ENCODE measurements around the gene SMYD5. TPM values are rescaled to one million over a fixed set of nuclear protein-coding genes. Genes with fewer than 3 reads are reported as not detected.
"Not testable (repeated sequence)": the region's sequence is repeated elsewhere in the genome, so short reads cannot be mapped to it uniquely, and the experiment has no call there.

The SMYD5 gene
- total RNA-seq, 4 donors from 2014 or later, result 14.4 to 18.1 (median 16.2) TPM

DNA sequence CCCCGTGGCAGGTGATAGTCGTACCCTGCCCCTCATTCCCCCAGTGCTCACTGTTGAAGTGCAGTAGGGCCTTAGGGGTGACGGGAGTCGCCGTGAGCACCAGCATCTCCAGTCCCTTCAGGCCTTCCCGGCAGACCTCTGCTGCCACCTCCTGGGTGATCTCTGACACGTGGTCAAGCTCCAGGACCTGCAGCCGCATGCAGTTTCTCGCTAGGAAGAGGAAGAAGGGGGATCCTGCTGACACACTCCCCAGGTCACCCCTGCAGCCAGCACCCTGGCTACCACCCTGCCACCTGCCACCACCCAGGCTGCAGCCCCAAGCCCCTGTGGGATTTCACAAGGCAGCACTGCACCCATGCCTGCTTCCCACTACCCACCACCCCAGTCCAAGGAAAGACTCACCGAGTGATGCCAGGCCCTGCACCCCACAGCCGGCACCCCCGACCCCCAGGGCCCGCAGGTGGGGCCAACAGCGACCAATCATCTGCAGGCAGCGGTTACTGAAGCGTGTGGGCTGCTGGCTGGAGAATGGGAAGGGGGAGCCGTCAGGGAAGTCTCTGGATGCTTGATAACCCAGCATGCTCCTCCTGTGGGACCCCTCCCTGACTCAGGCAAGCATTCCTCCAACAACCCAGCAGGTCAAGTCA is 46.4 kb downstream of the SMYD5 start:
- Histone ChIP-seq H3K27me3 (no peaks in the 10 kb centered on the region), H3K9me3 (no peaks in the 10 kb centered on the region), H3K4me3 (replicated peaks in 1 of 3) (no peak overlapping the region), H3K4me1 (no peaks in the 10 kb centered on the region), H3K27ac (no peak overlapping the region), H3K36me3 (no peaks in the 10 kb centered on the region)
- DNase-seq, result peak; percentile 30
- TF ChIP-seq POLR2A (IDR thresholded peaks at IDR 0.05), result no peak
- peak in 1 of 6 experiments; percentile 33 for TF ChIP-seq CTCF (IDR thresholded peaks at IDR 0.05)
- WGBS, 2 donors, result 20 to 44% methylated on average over 5 to 9 of the region's 17 CpGs
- intact Hi-C loops (cut with DNase I), result no loop called here

DNA sequence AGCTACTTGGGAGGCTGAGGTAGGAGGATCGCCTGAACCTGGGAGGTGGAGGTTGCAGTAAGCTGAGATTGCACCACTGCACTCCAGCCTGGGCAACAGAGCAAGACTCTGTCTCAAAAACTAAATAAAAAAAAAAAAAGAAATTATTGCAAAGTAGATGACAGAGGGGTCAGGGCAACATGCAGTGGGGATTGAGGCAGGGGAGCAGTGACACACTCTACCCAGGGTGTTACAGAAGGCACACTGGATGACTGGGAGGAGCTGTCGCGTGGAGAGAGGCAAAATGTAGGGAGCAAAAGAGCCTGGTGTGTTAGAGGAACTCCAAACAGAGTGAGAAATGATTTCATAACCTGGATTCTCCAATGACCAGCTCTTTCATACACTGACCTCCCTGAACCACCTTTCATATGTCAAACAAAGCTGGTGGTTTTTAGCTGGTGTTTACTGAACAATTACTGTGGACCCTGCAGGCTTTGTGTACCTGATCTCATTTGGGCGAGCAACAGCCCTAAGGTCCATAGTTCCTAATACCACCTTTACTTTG is 48.1 kb downstream of the SMYD5 start:
- Histone ChIP-seq H3K36me3 (no peaks in the 10 kb centered on the region), H3K27ac (no peak overlapping the region), H3K4me3 (replicated peaks in 1 of 3) (no peak overlapping the region), H3K9me3 (no peaks in the 10 kb centered on the region), H3K4me1 (no peaks in the 10 kb centered on the region), H3K27me3 (no peaks in the 10 kb centered on the region)
- WGBS, 2 donors, result 93 to 97% methylated on average over 4 of the region's 4 CpGs
- TF ChIP-seq POLR2A (IDR thresholded peaks at IDR 0.05) (no peak), CTCF (IDR thresholded peaks at IDR 0.05) (no peak)
- intact Hi-C loops (cut with DNase I), result no loop called here
- DNase-seq, result no peak

DNA sequence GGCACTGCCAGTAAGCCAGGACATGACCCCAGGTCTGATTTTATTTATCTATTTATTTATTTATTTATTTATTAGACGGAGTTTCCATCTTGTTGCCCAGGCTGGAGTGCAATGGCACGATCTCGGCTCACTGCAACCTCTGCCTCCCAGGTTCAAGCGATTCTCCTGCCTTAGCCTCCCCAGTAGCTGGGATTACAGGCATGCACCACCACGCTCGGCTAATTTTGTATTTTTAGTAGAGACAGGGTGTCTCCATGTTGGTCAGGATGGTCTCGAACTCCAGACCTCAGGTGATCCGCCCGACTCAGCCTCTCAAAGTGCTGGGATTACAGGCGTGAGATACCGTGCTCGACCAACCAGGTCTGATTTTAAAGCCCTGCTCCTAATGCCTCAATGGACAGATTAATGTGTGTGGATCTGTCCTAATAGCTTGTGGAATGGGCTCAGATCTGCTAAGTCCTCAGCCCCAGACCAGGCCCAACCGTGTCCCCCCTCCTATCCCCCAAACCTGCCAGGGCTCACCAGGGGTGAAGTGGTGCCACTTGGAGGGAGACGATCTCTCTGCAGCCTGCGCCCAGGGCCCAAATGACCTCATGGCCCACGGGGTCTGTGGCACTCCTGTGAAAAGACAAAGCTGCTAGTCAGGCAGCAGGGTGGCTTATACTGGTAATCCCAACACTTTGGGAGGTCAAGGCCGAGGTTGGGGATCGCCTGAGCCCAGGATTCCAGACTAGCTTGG is 48.8 kb downstream of the SMYD5 start:
- 93 to 94% methylated on average over 18 of the region's 18 CpGs for WGBS, 2 donors
- not testable (repeated sequence) for H3K9me3 ChIP-seq

GRCh38 chr2:73263540-73264331 is 49.7 kb downstream of the SMYD5 start:
- WGBS, 2 donors, result 94% methylated on average over 16 of the region's 16 CpGs
- TF ChIP-seq CTCF (IDR thresholded peaks at IDR 0.05) (no peak), POLR2A (IDR thresholded peaks at IDR 0.05) (no peak)
- intact Hi-C loops (cut with DNase I), result no loop called here
- no peaks in the 10 kb centered on the region for H3K27me3 ChIP-seq
- H3K4me3 ChIP-seq (replicated peaks in 1 of 3), result no peak overlapping the region
- no peak overlapping the region for H3K27ac ChIP-seq
- H3K9me3 ChIP-seq, result no peaks in the 10 kb centered on the region
- no peak for DNase-seq
- no peaks in the 10 kb centered on the region for H3K36me3 ChIP-seq
- H3K4me1 ChIP-seq, result peaks cover 1 to 5% of the 10 kb centered on the region in 2 donors

More for the DNA sequence above, 48.8 kb downstream of the SMYD5 start:
- DNase-seq; H3K27me3 ChIP-seq; H3K36me3 ChIP-seq; H3K4me3 ChIP-seq (replicated peaks in 1 of 3); intact Hi-C loops (cut with DNase I); H3K4me1 ChIP-seq; H3K27ac ChIP-seq: not testable (repeated sequence)

DNA sequence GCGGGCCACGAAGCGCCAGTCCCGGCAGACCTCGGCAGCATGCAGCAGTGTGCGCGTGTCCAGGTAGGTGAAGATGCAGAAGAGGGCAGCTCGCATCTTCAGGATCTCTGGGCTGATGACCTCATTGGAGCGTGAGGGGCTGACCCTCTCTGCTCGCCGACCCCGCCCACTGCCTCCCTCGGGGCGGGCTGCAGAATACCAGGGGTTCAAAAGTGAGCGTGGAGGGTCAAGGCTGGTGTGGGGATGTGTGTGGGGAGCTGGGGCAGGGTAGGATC is 50.2 kb downstream of the SMYD5 start:
- DNase-seq, result no peak
- Histone ChIP-seq H3K27me3 (no peaks in the 10 kb centered on the region), H3K4me3 (replicated peaks in 1 of 3) (no peak overlapping the region), H3K9me3 (no peaks in the 10 kb centered on the region), H3K4me1 (peaks cover 6 to 10% of the 10 kb centered on the region in 2 donors), H3K36me3 (no peaks in the 10 kb centered on the region), H3K27ac (no peak overlapping the region)
- intact Hi-C loops (cut with DNase I), result no loop called here
- TF ChIP-seq CTCF (IDR thresholded peaks at IDR 0.05), result no peak
- TF ChIP-seq POLR2A (IDR thresholded peaks at IDR 0.05), result no peak
- whole genome bisulfite sequencing, 2 donors, result 93 to 94% methylated on average over 15 of the region's 15 CpGs
